ENCODE data around the gene QTRT2.
A peak's percentile ranks its signal among the peaks of the same experiment; 100 is the strongest.

Gene QTRT2

GRCh38 chr3:114122027-114122709 lies 65.6 kb downstream of the QTRT2 start:
- peak; percentile 31 for DNase-seq (ENCODE audit: low spot score)

GRCh38 chr3:114126461-114126860 lies 69.9 kb downstream of the QTRT2 start:
- no peak for DNase-seq (ENCODE audit: low spot score)

GRCh38 chr3:114127517-114127916 lies 71.0 kb downstream of the QTRT2 start:
- no peak for DNase-seq (ENCODE audit: low spot score)

GRCh38 chr3:114128231-114128630 lies 71.7 kb downstream of the QTRT2 start:
- no peak for DNase-seq (ENCODE audit: low spot score)

GRCh38 chr3:114128826-114129225 lies 72.3 kb downstream of the QTRT2 start:
- no peak for DNase-seq (ENCODE audit: low spot score)

- DNase-seq (ENCODE audit: low spot score): no peak
Observed at GRCh38 chr3:114132500-114132899, 76.0 kb downstream of the QTRT2 start.

GRCh38 chr3:114133947-114134346 lies 77.4 kb downstream of the QTRT2 start:
- DNase-seq (ENCODE audit: low spot score): no peak

Measured in hepatic stellate cell (primary cell).